ENCODE measurements around the gene DHX29. TPM values are rescaled to one million over a fixed set of nuclear protein-coding genes. Genes with fewer than 3 reads are reported as not detected.

DHX29 gene
- total RNA-seq, 1 donor from 2014 or later, result 25.1 TPM

- DNase-seq (ENCODE audit: low spot score, unreplicated experiment), result no peak
- Mint-ChIP-seq H3K27me3 (no peaks in the 10 kb centered on the region), H3K9me3 (ENCODE audit: low read depth) (no peaks in the 10 kb centered on the region), H3K27ac (no peak overlapping the region), H3K36me3 (ENCODE audit: insufficient read depth) (peaks cover 11% of the 10 kb centered on the region), H3K4me1 (ENCODE audit: low read depth) (peaks cover 2% of the 10 kb centered on the region), H3K4me3 (ENCODE audit: low read depth) (no peak overlapping the region)
- no peak for TF ChIP-seq CTCF (IDR thresholded peaks at IDR 0.05; ENCODE audit: unreplicated experiment)
These were observed 2.9 kb downstream of the DHX29 start for GRCh38 chr5:55304584-55304983.

- Mint-ChIP-seq H3K27ac (no peak overlapping the region), H3K4me3 (ENCODE audit: low read depth) (no peak overlapping the region), H3K9me3 (ENCODE audit: low read depth) (no peaks in the 10 kb centered on the region), H3K36me3 (ENCODE audit: insufficient read depth) (peaks cover 11% of the 10 kb centered on the region), H3K4me1 (ENCODE audit: low read depth) (peaks cover 2% of the 10 kb centered on the region), H3K27me3 (no peaks in the 10 kb centered on the region)
- TF ChIP-seq CTCF (IDR thresholded peaks at IDR 0.05; ENCODE audit: unreplicated experiment), result no peak
- DNase-seq (ENCODE audit: low spot score, unreplicated experiment), result no peak
These were observed 4.2 kb downstream of the DHX29 start for GRCh38 chr5:55303238-55303690.

GRCh38 chr5:55300890-55301289, 6.6 kb downstream of the DHX29 start:
- Mint-ChIP-seq H3K4me1 (ENCODE audit: low read depth) (peaks cover 2% of the 10 kb centered on the region), H3K9me3 (ENCODE audit: low read depth) (no peaks in the 10 kb centered on the region)
- TF ChIP-seq CTCF (IDR thresholded peaks at IDR 0.05; ENCODE audit: unreplicated experiment), result no peak

GRCh38 chr5:55294935-55295334, 12.6 kb downstream of the DHX29 start:
- no peak for TF ChIP-seq CTCF (IDR thresholded peaks at IDR 0.05; ENCODE audit: unreplicated experiment)
- no peak for DNase-seq (ENCODE audit: low spot score, unreplicated experiment)
- Mint-ChIP-seq H3K36me3 (ENCODE audit: insufficient read depth) (peaks cover 37% of the 10 kb centered on the region), H3K4me1 (ENCODE audit: low read depth) (no peaks in the 10 kb centered on the region), H3K4me3 (ENCODE audit: low read depth) (no peak overlapping the region), H3K27ac (no peak overlapping the region), H3K9me3 (ENCODE audit: low read depth) (no peaks in the 10 kb centered on the region), H3K27me3 (no peaks in the 10 kb centered on the region)

More at GRCh38 chr5:55300890-55301289, 6.6 kb downstream of the DHX29 start:
- Mint-ChIP-seq H3K27ac (no peak overlapping the region), H3K4me3 (ENCODE audit: low read depth) (no peak overlapping the region), H3K27me3 (no peaks in the 10 kb centered on the region), H3K36me3 (ENCODE audit: insufficient read depth) (peaks cover 18% of the 10 kb centered on the region)
- no peak for DNase-seq (ENCODE audit: low spot score, unreplicated experiment)

GRCh38 chr5:55290991-55291390, 16.5 kb downstream of the DHX29 start:
- Mint-ChIP-seq H3K9me3 (ENCODE audit: low read depth) (no peaks in the 10 kb centered on the region), H3K36me3 (ENCODE audit: insufficient read depth) (peaks cover 36% of the 10 kb centered on the region), H3K4me1 (ENCODE audit: low read depth) (no peaks in the 10 kb centered on the region), H3K27ac (no peak overlapping the region), H3K27me3 (no peaks in the 10 kb centered on the region), H3K4me3 (ENCODE audit: low read depth) (no peak overlapping the region)
- no peak for TF ChIP-seq CTCF (IDR thresholded peaks at IDR 0.05; ENCODE audit: unreplicated experiment)
- no peak for DNase-seq (ENCODE audit: low spot score, unreplicated experiment)
